Vagina (tissue), 2 donors: Measurements from ENCODE around the gene SPECC1L.

ENCODE experiments used
- POLR2A ChIP-seq, 2 donors: fragments of 450-650 bp; IDR thresholded peaks; one replicate each; pipeline ENCODE4 v1.6.1; 2017; ENCODE audit warnings: antibody characterized with exemption in 2 of 2, mild to moderate bottlenecking in 2 of 2, moderate library complexity in 2 of 2
- POLR2AphosphoS5 ChIP-seq, 2 donors: sonication (generic); formaldehyde crosslinking; IDR thresholded peaks; one replicate each; pipeline ENCODE4 v1.9.0; 2017; ENCODE audit warnings: antibody characterized with exemption in 2 of 2, mild to moderate bottlenecking in 2 of 2, low read depth in 1 of 2; ENCODE audit not compliant: insufficient read depth in 1 of 2
- TF ChIP-seq, protein P1 (sequence below), 3 experiments: fragments of 450-650 bp in 2 of 3; fragments of 200-600 bp in 1 of 3; sonication (generic) in 1 of 3; IDR thresholded peaks; one replicate each; pipeline ENCODE4 v1.5.1; 2017 to 2019; ENCODE audit warnings: antibody characterized with exemption in 3 of 3, mild to moderate bottlenecking in 2 of 3, moderate library complexity in 2 of 3

DNA sequence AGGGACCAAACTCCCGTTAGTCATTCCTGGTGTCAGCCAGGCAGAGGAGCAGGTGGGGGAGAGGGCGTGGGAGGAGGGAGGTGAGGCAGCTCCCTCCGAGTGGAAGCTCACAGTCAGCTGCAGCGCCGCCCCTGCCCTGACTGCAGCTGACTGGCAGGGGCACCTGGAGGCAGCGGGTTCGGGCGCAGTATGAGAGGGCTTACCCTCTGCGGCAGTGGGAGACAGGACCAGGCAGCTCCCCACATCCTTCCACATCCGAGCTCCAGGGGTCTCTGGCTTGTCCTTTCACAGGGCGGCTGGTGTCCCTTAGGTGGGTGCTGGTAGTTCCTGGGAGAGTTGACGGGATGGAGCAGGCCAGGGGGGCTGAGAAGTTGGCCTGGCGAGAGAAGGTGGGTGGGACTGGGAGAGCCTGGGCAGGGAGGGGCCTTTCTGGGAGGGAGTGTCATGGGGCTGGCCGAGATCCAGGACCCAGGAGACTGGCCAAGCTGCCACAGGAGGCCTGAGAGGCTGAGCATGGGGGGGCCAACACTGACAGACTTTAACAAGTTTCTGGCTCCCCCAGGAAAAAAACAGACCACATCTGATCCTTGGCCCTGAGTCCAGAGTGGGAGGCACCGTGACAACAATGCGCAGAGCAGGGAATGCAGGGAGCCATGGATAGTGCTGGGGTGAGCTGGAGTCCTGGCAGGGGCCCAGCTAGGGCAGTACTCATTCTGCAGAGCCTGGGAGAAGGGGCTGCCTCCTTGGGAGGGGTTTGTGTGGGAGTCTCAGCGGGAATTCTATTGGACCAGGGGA is 161.6 kb downstream of the SPECC1L start:
- TF ChIP-seq, protein P1, sequence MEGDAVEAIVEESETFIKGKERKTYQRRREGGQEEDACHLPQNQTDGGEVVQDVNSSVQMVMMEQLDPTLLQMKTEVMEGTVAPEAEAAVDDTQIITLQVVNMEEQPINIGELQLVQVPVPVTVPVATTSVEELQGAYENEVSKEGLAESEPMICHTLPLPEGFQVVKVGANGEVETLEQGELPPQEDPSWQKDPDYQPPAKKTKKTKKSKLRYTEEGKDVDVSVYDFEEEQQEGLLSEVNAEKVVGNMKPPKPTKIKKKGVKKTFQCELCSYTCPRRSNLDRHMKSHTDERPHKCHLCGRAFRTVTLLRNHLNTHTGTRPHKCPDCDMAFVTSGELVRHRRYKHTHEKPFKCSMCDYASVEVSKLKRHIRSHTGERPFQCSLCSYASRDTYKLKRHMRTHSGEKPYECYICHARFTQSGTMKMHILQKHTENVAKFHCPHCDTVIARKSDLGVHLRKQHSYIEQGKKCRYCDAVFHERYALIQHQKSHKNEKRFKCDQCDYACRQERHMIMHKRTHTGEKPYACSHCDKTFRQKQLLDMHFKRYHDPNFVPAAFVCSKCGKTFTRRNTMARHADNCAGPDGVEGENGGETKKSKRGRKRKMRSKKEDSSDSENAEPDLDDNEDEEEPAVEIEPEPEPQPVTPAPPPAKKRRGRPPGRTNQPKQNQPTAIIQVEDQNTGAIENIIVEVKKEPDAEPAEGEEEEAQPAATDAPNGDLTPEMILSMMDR (IDR thresholded peaks at IDR 0.05), result no peak
- TF ChIP-seq POLR2A (IDR thresholded peaks at IDR 0.05) (no peak), POLR2AphosphoS5 (IDR thresholded peaks at IDR 0.05; ENCODE audit: insufficient read depth in 1 of 2, low read depth in 1 of 2) (peak in 1 of 2 donors; percentile 46)
